ENCODE results near the gene GMDS.

The GMDS gene

DNA sequence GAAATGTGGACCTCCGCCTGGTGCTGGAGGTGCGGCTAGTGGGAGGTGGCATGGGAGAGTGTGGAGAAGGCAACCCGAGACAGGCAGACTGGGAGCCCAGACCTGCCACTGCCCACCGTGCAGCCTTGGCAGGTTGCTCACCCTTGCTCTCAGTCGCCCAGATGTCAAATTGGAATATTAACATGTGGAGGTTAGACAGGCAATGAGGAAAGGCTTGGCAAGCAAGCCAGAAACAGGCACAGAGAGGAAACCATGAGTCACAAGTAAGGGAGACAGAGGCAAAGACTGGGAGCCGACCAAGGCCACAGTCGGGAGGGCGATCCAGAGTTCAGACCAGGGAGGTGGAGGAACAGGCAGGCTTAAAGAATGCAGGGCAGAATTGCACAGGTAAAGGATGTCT, 457.5 kb downstream of the GMDS start:
- DNase-seq, result no peak

DNA sequence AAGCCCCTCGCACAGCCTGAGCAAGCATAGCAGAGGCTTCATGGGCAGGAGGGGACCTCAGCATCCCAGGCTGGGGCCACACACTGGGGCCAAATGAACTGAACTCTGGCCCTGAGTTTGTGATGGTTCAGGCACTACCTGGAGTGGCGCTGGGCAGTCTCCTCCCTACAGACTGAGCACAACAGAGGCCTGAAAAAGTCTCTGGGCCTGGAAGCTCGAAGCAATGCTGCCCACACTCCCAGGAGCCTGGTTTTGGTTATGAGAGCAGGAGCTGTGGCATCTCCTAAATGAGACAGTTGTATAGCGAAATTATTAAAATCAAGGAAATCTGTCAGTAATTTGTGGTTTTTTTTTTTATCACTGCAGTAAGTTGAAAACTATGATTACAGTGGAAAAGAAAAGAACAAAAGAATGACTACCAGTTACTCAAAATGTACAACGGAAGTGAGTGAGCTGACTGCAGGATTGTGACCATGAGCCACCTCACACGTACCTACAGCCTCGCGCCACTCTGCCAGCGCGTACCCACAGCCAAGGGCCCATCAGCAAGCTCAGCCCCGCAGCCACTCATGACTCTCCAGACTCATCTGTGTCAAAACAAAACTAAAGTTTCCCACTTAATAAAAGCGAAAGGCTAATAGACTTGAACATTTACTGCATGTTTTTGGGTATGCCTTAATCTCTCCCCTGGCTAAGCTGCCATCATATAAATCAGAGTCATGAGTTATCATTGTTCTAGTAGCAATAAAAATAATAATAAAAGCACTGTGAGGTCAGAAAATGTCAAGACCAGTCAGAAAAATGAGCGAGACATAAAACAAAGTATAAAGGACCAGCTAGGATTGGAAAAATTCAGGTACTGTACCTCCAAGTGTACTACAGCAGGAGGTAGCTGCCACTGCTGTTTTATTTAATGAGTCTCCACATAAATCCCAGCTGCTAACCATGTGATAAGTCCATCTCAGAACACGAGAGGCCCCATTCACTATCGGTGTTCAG, 458.7 kb downstream of the GMDS start:
- DNase-seq, result no peak

DNA sequence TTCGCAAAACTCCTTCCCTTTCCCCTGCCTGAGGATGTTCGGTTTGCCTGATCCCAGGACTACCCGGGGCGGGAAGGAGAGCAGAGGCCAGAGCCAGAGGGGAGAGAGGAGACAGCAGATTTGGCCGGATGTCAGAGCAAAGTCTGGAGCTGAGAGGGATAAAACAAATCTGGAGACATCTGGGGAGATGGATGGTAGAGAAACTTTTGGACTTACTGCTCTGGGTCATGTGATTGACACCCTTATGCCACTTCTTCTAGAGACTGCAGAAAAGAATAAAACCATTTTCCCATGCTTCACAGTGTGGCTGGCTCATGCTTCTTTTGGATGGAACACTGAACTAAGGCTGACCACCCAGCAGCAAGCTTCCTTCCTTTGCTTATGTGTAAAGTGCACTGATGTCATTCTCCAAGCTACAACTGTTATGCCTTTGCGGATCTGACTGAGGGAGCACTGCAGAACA, 461.0 kb downstream of the GMDS start:
- DNase-seq, result no peak

DNA sequence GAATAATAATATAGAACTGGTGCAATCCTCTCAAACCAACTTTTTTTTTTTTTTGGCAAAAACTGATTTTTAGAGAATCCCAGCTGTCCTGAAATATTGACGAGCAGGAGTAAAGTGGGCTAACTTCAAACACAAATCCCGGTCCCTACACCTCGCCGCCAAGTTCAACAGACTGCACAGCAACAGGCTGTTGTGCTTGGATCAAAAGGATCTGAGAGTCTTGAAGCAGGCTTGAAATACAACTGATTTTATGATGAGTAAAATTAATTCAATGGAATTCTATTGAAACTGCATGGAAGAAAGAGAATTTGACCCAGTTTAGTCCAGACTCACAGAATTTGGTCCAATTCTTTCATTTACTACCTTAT, 463.6 kb downstream of the GMDS start:
- DNase-seq, result no peak

DNA sequence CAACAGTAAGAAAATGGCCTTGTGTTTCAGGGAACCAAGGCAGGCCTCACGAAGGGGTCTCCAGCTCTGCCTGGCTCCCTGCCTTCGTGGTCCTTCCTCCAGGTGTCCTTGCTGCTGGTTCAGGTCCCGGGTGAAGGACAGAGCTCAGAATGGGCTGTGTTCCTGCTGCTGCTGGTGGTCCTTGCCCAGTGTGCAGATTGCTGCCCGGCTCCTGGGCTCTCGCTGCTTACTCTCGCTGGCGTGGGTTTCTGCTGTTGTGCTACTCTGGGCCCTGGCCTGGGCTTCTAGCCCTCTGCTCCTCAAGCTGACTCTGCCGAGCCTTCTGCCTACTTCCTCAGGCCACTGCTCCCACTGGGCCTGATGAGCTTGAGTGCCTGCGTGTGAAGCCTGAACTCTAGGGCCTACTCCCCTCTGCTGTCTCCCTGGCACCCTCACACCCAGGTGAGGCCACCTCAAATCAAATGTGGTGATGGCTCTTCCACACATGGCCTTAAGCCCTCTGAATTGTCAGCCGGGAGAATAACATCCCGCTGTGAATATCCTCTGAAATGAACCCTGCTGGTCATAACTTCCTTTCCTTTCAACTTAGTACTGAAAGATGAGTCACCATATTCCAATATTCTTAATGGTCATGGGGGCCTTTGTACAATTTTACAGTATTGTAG, 464.1 kb downstream of the GMDS start:
- DNase-seq, result no peak

GRCh38 chr6:1780251-1780867, 465.0 kb downstream of the GMDS start:
- no peak for DNase-seq

DNA sequence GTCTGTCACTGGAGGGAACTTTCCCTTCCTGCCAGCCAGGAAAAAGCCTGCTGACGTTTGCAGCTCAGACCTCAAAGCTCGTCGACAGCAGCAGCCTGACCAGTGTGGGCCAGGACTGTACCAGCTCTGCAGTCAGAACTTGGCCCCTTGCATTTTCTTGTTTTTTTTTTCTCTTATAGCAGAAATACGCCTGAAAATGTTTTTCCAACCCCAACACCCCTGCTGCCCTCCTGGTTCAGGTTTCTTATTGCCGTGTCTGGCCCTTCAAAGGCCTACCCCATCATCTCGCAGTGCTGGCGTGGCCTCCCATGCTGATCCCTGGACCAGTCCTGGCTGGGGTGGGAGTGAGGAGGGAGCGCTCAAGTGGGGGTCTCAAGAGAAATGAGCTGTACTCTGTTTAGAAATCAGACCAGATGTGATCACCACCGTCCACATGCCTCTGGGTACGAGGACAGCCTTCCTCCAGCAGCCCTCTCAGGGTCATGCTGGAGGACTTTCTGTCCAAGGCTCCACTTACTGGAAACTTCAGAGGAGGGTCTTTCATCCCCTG, 466.6 kb downstream of the GMDS start:
- no peak for DNase-seq

DNA sequence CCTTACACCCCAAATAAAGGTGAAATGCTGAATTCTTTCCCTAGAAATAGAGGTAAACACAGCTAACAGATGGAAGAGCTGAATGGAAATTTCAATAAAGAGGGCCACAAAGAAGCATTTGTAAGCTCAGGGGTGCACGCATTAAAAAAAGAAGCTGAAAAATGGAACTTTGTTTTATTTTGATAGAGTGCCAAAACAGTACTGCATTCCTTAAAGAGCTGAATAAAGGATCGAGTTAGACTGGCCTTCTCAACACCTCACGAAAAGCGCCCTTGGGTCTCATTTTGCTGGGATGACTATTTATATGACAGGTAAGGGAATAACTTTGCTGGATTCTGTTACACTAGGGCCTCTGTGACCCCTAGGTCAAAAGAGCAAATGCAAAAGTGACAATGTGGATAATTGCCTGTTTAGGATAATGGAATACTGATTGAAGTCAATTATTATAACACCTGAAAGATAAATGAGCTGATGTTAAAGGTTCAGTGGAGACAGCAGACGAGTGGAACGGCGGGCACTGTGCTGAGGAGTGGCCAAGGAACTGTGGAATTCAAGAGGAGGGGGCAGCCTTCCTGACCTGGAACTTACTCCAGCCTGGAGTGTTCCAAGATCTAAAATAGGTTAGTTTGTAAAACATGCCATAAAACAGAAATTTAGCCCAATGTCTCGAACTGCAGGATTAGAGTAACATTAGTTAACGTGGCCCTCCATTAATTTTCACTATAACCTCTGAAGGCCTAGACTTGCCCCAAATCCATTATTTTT, 467.3 kb downstream of the GMDS start:
- no peak for DNase-seq

GRCh38 chr6:1775441-1775840, 470.0 kb downstream of the GMDS start:
- no peak for DNase-seq

DNA sequence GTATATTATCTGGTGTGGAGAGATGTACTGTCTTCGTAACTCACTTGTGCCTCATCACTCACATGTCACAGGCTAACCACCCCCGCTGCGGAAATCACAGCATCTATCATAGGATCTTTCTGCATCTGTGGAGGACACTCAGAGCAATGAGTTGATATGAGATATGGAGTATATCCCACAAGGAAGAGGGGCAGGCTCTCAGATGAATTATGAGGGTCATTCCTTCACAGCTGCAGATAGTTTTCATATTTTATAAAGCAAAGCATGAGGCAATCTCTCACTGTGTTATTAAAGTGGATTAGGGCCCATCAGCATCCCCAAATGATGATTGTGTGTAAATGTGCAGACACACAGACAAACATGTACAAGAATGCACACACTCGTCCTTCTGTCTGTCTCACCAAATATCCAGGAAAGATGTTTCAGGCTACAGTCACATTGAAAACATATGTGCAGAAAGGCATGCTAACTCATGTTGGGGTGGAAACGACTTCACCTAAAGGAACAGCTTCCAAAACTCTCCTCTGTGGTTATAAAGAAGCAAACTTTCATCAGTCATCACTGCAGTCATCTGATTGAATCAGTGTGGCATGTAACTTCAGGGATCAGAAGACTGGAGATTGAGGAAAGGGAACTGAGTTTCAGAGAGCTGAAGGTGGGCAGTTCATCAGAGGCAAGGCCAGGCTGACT, 471.0 kb downstream of the GMDS start:
- no peak for DNase-seq

GRCh38 chr6:1773700-1774099, 471.7 kb downstream of the GMDS start:
- no peak for DNase-seq

- peak; percentile 70 for DNase-seq
Observed at GRCh38 chr6:1770968-1771723, 474.3 kb downstream of the GMDS start.

DNA sequence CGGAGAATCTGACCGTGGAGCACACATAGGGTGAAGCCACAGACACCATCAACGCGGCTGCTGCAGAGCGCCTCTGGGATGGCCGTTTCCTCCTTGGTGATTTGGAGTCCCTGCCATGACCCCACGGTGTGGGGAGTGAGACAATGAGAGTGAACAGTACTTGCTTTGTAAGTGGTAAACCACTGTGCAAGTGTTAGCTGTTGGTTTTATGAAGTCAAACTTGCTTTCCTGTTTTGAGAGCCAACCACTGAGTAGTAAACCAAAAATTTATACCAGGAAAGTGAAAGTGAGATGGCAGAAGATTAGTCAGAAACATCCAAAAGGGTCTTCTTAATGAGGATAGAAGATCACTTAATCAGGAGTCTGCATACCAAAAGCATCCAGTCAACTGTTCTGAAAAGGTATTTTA, 475.0 kb downstream of the GMDS start:
- no peak for DNase-seq

- DNase-seq, result no peak
Observed at GRCh38 chr6:1767481-1768246, 477.7 kb downstream of the GMDS start.

GRCh38 chr6:1766654-1767053, 478.8 kb downstream of the GMDS start:
- no peak for DNase-seq

- DNase-seq, result no peak
Observed at GRCh38 chr6:1765160-1765903, 480.1 kb downstream of the GMDS start.

DNA sequence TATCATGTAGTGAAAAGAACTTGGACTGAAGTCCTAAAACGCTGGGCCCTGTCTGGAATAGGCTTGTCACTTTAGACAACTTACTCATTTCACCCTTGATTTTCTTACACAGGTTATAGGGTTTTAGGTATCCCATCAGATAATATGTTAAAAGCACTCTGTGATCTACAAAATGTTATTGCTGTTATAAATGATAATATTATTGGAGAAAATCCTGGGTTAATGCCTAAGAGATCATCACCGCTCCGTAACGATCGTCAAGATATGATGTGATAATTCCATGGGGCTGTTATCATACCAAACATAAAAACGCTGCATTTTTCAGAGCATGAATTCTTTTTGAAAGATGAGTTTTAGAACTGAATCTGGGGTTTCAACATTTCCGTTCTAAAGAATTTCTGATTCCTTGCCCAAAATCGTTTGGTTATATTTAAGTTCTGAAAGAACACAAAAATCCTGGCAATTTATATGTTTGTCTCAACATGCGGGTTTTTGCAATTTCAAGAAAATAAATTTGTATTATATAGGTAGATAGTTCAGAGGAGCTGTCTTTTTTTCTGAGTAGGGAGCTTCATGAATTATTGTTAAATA, 480.9 kb downstream of the GMDS start:
- DNase-seq, result no peak

- no peak for DNase-seq
Observed at GRCh38 chr6:1763404-1763803, 482.0 kb downstream of the GMDS start.

- no peak for DNase-seq
Observed at GRCh38 chr6:1762203-1762602, 483.2 kb downstream of the GMDS start.
